Measurements from ENCODE around the gene SUPV3L1.

DNA sequence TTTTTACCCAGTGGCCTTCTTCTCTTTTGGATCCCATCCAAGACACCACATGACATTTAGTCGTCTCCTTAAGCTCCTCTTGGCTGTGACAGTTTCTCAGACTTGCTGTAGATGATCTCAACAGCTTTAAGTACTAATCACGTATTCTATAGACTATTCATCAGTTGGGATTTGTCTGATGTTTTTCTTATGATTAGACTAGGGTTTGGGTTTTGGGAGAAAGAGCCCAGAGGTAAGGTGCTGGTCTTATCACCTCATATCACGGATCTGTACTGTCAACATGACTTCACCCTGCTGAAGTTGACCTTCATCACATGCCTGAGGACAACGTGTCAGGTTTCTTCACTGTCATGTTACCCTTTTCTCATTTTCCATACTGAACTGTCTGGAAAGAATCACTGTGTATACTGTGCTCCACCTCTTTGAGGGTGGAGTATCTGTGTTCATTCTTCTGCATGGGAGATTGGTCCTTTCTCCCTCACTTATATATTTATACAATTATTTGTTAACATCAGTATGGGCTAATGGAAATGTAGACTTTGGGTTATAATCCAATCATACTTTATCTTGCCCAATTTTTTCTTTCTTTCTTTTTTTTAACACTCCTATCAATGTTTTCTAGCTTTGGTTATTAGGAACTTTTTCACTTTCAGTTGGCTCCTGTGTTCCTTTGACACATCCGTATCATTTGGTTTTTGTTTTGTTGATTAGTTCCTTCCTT is 33.7 kb downstream of the SUPV3L1 start:
- no peak for TF ChIP-seq ZNF274 (IDR thresholded peaks at IDR 0.05; ENCODE audit: low read depth, low read length)
- TF ChIP-seq YY1 (IDR thresholded peaks at IDR 0.05; ENCODE audit: insufficient read depth, insufficient read length): no peak

All from NT2/D1 (cell line).